NCI-H1048 (cell line): Measurements from ENCODE around the gene RPS6KA2.

Experiments
- DNase-seq: peaks from one replicate; lab custom pipeline; 2025; lab: John Stamatoyannopoulos, UW

The RPS6KA2 gene

DNA sequence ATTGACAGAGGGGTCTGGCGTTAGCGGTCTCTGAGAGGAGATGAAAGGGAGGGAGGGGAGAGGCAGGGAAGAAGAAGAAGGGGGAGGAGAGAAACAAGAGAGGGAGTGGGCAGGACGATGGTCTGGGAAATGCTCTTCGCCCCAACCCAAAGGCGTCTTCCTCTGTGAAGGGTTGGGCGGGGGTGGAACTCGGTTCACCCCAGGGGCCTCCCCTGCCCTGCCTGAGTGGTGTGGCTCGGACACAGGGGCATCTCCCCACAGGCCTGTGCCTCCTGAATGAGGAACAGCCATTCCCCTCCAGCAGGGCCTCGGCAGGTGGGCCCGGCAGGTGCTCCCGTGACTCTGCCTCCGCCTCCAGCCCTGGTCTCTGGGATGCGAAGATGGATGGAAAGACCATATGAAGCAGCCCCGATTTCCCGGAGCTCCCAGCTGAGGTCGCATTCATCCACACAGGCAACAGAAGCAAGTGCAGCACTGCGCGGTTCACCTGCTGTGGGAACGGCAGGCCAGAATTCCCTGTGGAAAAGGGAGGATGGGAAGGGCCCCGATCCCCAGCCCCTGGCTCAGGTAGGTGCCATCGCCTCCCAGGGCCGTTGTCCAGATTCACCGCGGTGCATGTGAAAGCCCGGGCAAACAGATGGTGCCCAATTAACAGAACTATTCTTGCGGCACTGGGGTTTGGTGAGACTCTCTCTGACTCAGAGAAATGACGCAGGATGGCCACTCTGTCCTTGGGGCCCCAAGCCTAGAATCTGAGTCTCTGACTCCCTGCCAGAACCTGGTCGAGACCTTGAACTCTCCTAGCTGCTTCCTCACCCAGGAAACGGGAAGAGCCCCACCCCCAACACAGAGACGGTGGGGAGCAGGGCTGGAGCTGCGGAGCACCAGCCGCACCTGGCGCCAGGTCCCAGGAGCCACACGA, 29.4 kb upstream of the RPS6KA2 start:
- DNase-seq = no peak

DNA sequence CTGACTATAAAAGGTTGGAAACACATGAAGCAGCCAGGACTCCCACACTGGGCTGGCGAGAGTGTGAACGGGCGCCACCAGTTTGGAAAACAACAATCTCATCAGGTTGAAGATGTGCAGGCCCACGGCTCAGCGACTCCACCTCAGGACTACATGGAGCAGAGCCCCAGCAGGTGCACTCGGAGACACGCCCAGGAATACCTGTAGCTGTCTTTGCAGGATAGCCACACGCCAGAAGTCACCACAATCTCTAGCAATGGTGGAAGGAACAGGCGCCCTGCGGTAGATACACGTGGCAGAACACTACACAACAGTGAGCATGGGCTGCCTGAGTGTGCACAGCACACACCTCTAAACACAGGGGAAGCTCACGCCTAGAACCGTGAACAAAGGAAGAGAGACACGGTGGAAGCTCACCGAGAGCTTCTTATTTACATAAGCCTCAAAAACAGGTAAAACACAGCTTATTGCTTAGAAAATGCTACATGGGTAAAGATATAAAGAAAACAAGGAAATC, 28.7 kb upstream of the RPS6KA2 start:
- DNase-seq = no peak

DNA sequence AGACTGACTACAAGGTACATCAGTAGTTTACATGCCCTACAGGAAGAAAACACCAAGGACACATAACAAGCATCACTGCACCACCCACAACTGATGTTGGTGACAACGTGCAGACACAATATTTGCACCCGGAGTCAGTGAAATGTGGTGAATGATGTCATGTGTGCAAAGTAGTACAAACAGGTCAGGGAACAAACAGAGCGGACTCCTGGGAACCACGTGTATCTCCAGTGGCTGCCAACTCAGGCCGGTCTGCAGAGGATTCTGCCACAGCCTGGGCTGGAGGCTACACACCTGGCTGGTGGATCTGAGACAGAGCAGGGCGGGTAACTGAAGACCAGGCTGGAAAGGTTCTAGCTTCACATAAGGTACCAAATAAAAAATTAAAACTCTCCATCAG, 28.2 kb upstream of the RPS6KA2 start:
- no peak for DNase-seq

DNA sequence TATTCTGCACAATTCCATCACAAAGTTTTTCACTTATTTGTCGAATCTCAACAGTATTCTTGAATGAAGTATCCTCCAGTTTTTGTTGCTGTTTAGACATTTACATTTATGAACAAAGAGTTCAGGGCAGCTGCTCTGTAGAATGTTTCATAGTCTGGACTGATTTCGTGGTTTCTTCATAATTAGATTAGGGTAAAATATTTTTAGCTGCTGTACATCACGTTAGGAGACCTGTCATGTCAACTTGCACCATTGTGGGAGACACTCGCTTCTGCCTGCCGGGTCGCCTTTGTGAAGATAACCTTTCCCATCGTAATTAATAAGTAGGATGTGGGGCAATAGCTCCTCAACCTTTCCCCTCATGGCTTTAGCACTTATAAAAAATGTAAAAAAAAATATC, 27.5 kb upstream of the RPS6KA2 start:
- no peak for DNase-seq

DNA sequence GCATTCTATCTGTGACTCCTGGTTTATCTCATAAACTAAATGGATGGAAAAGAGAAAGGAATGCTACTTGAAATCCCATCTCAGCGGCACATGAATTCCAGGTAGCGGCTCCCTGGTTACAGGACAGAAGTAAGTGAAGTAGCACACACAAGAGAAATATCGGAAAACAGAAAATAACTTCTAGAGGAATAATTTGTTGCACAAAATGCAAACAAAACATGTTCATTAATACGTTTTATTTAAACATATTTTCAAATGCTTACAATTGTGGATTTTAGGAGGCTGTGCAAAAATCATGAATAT, 26.5 kb upstream of the RPS6KA2 start:
- DNase-seq = no peak

DNA sequence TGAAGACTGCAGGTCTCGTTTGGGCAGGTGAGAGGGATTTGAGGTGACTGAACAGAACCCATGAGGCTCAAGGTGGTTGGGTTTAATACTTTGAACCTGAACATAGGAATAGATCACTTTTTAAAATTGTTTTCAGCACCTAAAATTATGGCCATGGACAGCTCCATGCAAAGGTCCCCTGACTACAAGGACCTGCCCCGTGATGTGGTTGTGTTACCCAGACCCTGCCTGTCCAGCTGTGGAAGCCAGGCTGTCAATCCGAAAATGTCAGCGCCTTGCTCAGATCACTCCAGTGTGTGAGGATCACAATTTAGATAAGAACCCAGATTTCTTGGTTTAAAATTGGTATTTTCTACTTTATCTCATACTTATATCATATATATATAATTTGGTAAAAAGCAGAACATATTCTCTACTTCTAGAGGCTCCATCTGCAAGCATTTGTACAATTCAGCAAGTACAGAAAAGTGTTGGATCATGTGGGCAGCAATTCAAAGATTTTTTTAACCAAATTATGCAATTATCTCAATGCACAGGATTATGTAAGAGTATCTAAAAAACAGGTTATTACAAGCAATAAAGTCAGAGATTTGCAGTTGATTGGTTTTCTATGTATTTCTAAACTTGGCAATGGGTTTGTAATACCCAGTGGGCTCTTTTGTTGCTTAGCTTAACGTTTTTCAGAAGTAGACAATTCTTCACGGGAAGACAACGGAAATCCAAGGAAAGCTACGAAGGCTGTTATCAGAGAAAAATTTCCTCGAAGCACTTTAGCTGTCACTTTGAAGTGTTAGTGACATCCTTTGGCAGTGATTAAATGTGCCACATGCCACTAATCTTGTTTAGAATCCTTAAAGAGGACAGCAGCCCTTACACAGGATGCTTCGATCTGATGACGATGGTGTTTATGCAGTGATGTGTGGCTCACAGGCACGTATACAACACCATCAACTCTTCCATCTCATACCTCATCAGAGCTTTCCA, 24.1 kb upstream of the RPS6KA2 start:
- no peak for DNase-seq

DNA sequence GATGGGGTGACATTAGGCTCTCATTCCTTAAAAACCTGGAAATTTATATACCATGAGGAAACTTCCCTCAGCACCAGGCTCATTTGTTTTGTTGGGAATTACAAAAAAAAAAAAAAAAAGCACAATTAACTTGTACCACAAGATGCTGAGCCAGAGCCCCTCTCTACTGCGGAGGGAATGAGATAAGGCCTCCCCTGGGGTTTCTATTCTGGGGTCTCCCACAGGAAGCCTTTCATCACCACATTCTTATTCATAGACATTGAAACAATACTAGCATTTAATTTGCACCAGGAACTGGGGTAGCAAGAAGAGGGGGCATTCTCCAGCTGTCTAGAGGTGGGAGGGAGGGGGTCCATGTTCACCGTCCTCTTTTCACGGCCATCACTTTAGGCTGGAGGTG, 23.0 kb upstream of the RPS6KA2 start:
- no peak for DNase-seq

DNA sequence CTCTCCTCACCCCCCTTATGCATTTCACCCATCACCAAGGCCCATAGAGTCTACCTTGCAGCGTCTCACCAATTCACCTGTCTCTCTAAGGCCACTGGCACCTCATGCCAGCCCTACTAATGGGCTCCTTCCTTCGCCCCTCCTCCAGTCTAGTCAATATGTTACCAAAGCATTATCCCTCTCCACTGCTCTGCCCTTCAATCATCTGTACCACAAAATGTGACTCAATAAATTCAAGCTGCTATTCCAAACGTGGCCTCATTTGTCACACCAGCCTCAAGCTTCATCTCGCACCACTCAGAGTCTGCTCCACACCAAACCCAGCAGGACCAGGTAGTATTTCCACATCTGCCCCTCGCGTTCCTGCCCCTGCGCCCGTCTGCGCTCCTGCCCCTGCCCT, 21.8 kb upstream of the RPS6KA2 start:
- DNase-seq = no peak

DNA sequence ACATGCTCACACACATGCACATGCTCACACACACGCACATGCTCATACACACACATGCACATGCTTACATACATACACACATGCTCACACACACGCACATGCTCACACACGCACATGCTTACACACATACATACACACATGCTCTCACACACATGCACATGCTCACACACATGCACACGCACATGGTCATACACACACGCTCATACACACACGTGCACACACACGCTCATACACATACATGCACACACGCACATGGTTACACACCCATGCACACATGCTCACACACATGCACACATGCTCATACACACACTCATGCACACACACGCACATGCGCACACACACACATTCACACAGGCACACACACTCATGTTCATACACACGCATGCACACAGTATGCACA, 20.8 kb upstream of the RPS6KA2 start:
- no peak for DNase-seq

DNA sequence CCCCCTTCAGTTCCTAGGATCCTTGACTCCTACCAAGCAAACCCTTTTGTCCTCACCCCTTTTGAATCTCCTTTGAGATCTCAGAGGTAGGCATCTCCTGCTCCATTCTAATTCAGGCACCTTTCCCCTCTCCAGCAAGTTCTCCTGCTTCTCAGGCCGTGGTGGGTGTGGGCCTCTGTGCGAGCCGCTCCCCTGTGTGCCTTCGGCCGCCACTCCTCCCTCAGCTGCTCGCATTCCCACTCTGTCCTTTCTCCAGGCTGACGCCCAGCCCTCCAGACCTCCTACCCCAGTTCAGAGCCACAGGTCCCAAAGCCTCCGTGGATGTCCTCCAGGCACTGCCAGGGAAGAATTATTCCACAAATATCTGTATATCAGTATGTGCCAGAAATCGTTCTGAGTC, 19.7 kb upstream of the RPS6KA2 start:
- DNase-seq = no peak

DNA sequence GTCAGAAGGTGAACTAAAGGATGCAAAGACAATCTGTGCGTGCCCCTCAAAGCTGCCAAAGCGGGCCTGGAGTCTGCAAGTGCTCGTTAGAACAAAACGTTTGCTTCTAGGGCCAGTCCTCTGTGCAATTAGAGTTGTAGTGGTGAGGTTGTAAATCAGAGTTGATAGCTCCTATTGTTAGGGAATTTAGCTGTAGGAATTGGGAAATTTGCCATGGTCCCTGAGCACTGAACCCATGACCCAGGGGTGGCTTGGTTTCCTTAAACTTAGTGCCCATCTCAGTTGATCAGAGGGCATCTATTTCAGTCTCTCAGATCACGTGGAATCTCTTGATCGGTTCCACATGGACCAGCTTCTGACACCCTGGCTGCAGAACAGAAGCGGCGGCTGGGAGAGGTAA, 18.8 kb upstream of the RPS6KA2 start:
- no peak for DNase-seq

DNA sequence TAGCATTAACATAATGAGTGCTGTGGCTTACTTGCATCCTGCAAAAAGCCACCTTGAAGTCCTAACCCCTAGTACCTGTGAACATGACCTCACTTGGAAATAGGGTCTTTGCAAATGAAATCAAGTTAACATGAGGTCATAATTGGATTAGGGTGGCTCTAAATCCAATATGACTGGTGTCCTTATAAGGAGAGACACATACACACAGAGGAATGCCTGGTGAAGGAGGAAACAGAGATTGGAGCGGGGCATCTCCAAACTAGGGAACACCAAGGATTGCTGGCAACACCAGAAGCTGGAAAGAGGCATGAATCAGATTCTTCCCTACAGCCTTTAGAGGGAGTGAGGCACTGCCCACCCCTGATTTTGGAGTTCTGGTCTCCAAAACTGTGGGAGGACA, 17.6 kb upstream of the RPS6KA2 start:
- DNase-seq = no peak

DNA sequence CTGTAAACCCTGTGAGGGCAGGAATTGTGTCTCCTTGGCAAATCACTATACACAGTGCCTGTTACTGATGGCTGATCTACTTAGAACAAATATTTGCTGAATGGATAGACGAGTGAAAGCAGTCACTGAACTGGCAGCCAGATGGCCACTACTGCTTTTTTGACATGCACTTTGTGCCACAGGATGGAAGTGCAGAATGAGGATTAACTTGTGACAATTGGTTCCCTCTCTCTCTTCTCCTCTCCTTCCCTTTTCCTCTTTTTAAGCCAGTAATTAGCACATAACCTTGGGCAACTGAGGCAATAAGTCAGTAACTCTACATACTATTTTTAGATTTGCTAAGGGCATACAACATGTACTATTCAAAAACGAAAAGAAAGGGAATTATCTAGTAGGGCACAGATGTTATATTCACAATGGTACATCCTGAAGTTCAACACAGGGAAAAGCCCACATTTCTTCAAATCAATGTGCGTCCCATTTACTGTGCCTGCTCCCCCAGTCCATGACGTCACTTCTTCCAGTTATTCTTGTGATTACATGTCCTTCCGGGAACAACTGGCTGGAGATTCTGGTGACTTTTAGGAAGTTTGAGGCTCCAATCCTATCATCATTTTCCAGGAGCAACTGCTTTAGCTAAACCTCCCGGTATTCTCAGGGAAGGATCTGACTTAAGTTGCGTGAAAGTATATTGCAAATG, 17.0 kb upstream of the RPS6KA2 start:
- DNase-seq = no peak

DNA sequence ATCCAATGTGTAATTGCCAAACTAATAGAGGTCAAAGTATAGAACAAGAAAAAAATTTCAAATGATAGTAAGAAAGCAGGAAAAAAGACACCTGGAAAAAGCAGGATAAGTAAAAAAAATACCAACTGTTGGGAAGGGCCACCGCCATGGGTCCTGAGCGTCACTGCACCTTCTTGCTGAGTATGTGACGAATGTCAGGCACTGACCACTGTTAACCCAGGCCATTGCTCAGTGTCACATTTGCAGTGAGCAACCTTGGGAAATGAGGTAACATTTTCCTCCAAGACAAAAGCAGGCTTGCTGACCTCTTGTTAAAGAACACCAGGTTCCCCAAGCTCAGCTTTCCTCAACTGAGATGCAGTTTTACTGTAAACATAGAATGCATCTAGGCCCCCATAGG, 15.6 kb upstream of the RPS6KA2 start:
- DNase-seq = no peak

DNA sequence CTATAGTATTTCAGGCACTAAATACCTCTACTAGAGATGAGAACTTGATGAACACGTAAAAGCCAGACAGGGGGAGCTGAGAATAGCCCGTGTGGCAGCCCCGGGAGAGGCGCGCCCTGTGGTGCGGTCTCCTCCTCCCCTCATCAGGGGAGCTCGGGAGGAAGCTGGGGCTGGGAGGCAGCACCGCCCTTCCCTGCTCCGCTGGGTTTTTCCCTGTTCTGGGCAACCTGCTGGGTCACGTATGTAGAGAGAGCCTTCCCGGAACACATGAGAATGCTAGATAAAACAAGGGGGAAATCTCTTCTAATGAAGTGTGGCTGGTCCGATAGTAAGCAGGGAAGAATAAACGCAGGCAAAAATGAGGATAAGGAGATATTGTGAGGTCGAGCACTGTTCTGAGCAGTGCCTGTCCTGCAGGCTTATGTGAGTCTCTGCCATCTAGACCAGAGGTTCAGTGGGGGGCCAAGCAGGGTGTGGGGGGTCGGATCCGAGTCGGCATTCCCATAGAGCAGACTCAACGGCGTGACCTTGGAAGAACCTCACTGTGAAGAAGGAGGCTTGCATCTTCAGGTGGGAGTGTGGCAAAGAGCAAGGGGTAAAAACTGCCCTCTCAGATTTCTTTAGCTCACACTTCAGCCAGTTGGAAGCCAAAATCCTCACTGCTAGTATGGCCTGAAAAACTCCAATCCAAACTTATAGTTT, 13.4 kb upstream of the RPS6KA2 start:
- no peak for DNase-seq

DNA sequence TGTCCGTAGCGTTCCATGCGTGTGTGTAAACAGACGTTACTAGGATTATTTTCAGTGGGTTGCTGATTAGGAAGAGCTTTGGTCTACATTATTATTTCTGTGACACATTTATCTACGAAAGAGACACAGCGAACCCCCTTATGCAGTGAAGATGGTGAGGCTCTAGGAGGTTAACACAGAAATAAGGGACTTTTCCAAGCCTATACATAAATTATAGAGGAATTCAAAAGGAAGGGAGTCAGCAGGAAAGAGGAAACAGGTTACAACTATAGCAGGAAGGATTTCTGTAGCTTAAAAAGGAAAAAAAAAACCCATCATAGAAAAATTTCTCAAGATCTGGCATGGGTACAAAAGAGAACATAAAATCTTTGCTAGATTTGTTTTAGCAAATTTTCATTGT, 12.9 kb upstream of the RPS6KA2 start:
- DNase-seq = no peak

DNA sequence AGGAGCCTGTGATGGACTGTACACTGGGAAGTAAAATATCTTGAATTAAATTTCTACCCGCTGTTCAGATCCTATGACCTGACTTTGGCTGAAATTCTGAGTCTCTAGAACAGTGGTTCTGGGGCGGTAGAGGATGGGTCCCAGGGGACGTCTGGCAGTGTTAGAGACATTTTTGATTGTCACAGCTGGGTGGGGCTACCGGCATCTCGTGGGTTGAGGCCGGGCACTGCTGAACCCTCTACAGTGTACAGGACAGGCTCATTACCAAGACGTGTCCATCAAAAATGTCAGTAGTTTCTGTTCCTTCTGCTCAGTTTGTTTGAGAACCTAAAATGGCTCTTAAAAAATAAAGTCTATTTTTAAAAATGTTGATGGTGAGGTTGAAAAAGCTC, 11.5 kb upstream of the RPS6KA2 start:
- no peak for DNase-seq

DNA sequence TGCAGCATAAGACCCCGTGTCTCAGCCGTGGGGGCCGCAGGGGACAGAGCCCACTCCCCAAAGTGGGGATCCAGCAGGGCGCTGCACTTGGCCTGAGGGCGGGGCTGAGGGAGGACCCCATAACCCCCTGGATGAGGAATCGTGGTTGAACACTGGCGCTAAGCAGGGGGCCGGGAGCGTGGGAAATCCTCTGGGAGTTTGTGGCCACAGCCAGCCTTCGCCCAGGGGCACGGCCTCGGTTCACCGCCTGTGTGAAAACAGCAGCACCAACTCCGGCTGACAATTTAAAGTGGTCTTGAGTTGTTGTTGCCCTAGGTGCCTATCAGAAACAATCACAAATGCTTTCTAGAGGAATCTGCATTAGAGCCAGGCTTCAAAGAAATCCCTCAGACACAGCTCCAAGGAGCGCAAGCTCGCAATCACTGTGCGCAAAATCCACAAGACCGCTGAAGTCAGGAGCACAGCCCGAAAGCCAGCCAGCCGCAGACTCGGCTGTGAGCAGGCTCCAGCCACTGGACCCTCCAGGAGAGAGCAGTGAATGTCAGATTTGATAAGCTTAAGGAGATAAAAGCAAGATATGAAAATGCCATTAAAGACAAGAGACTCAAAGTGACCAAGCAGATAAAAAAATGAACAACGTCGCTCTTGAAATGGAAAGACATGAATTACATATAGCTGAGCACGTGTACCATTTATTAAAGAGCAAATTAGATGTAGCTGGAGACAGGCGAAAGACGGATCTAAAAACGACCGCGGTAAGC, 10.9 kb upstream of the RPS6KA2 start:
- DNase-seq = no peak

DNA sequence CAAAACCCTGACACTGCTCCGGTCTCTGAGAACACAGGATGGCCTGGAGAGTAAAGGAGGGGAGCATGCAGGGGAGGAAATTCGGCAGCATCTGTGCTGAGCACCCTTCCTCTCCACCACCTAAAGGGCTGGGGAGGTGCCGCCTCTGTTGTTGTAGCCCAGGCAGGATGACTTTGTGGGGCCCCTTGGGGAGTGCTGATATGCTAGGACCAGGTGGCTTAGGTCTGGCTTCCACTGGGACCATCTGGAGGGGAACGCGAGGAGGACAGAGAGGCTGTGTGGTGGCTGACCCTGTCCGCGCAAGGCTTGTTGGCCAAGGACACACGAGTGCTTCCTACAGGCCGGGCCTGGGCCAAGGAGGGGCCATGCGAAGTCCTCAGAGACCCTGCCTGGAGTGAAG, 9.9 kb upstream of the RPS6KA2 start:
- DNase-seq = no peak

DNA sequence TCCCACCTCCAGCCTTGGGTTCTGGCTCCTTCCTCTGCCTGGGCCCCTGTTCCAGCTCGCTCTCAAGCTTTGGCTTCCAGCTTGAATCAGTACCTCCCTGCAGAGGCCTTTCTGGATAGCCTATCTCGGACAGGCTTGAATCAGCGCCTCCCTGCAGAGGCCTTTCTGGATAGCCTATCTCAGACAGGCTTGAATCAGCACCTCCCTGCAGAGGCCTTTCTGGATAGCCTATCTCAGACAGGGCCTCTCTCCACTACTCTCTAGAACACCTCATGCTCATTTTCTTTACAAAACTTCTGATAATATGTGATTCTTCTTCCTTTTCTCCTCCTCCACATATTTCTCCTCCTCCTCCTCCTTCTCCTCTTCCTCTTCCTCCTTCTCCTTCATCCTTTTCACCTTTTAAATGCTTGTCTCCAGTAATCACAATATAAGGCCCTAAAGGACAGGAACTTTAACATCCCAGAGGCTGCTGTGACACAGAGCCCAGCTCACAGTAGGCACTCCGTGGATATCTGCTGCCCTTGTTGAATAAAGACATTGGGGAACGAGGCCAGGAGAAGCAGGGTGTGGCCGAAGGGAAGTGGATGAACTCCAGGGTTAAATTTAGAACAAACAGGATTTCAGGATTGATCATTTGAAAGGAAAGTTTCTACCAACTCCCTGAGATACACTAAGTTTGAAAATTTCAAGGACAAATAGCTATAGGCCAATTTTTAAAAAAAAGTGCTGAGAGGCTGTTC, 9.3 kb upstream of the RPS6KA2 start:
- DNase-seq = no peak
